Tibial artery (tissue), 4 donors: ENCODE data around the gene OGG1.

ENCODE experiments used
- DNase-seq, 2 donors: peaks; one replicate each; pipeline ENCODE4 v3.0.0-alpha.2; 2019
- H3K27ac ChIP-seq, 2 donors: fragments of 200-600 bp; sonication (generic) in 1 of 2; 1 replicate in 1 of 2; 2 replicates in 1 of 2; pipeline ENCODE4 v1.5.1; 2018 to 2019; ENCODE audit warnings: mild to moderate bottlenecking in 1 of 2
- H3K27me3 ChIP-seq, 2 donors: fragments of 200-600 bp; sonication (generic) in 1 of 2; one replicate each; pipeline versions ENCODE4 v1.5.1 to v1.6.0; 2016 to 2019
- H3K36me3 ChIP-seq, 3 donors: fragments of 200-600 bp; sonication (generic) in 2 of 3; one replicate each; pipeline ENCODE4 v1.5.1; 2016 to 2019; ENCODE audit warnings: mild to moderate bottlenecking in 2 of 3
- H3K4me1 ChIP-seq, 4 donors: fragments of 200-600 bp; sonication (generic) in 2 of 4; 1 replicate in 3 of 4; 2 replicates in 1 of 4; pipeline ENCODE4 v1.5.1; 2016 to 2019
- H3K4me3 ChIP-seq, 2 donors: fragments of 200-600 bp; sonication (generic) in 1 of 2; 1 replicate in 1 of 2; 2 replicates in 1 of 2; pipeline ENCODE4 v1.5.1; 2018 to 2019; ENCODE audit warnings: mild to moderate bottlenecking in 2 of 2
- H3K9me3 ChIP-seq, 3 donors: fragments of 200-600 bp; sonication (generic) in 1 of 3; one replicate each; pipeline ENCODE4 v1.5.1; 2016 to 2019
- CTCF ChIP-seq, 2 experiments: fragments of 200-600 bp in 1 of 2; fragments of 450-650 bp in 1 of 2; IDR thresholded peaks; one replicate each; pipeline ENCODE4 v1.5.1; 2017 to 2019; ENCODE audit warnings: antibody characterized with exemption in 2 of 2, mild to moderate bottlenecking in 1 of 2, moderate library complexity in 1 of 2
- intact Hi-C: fragments of 100-400 bp; cut with DNase I; formaldehyde crosslinking; loops from one replicate; pipeline ENCODE4 v1.15.0; 2023; ENCODE audit warnings: low total_unique reads

The OGG1 gene

GRCh38 chr3:9800529-9800928 lies 50.8 kb downstream of the OGG1 start:
- TF ChIP-seq CTCF (IDR thresholded peaks at IDR 0.05), result no peak
- no peak overlapping the region for H3K27ac ChIP-seq
- no peaks in the 10 kb centered on the region for H3K27me3 ChIP-seq
- H3K4me3 ChIP-seq, result no peak overlapping the region
- intact Hi-C loops, result no loop called here
- peaks cover 78 to 90% (median 83%) of the 10 kb centered on the region in 3 donors for H3K36me3 ChIP-seq
- H3K9me3 ChIP-seq, result no peaks in the 10 kb centered on the region
- no peak for DNase-seq
- H3K4me1 ChIP-seq, result peaks cover 0 to 7% (median 4%) of the 10 kb centered on the region in 4 donors

GRCh38 chr3:9803494-9803893 lies 53.7 kb downstream of the OGG1 start:
- intact Hi-C loops, result no loop called here
- peaks cover 75 to 86% (median 85%) of the 10 kb centered on the region in 3 donors for H3K36me3 ChIP-seq
- no peak for TF ChIP-seq CTCF (IDR thresholded peaks at IDR 0.05)
- no peaks in the 10 kb centered on the region for H3K27me3 ChIP-seq
- no peaks in the 10 kb centered on the region for H3K4me1 ChIP-seq
- H3K4me3 ChIP-seq, result no peak overlapping the region
- H3K27ac ChIP-seq, result no peak overlapping the region
- H3K9me3 ChIP-seq, result no peaks in the 10 kb centered on the region
- DNase-seq, result no peak

- Histone ChIP-seq H3K9me3 (no peaks in the 10 kb centered on the region), H3K36me3 (peaks cover 60 to 71% (median 70%) of the 10 kb centered on the region in 3 donors), H3K27ac (no peak overlapping the region), H3K4me3 (no peak overlapping the region), H3K27me3 (no peaks in the 10 kb centered on the region), H3K4me1 (peaks cover 0 to 10% (median 4%) of the 10 kb centered on the region in 4 donors)
- DNase-seq, result no peak
- TF ChIP-seq CTCF (IDR thresholded peaks at IDR 0.05), result no peak
- intact Hi-C loops, result no loop called here
Observed at GRCh38 chr3:9804996-9805395, 55.2 kb downstream of the OGG1 start.

- H3K36me3 ChIP-seq, result peaks cover 48 to 60% (median 59%) of the 10 kb centered on the region in 3 donors
- no peak overlapping the region for H3K27ac ChIP-seq
- H3K9me3 ChIP-seq, result no peaks in the 10 kb centered on the region
- intact Hi-C loops, result no loop called here
- no peak overlapping the region for H3K4me3 ChIP-seq
- peaks cover 0 to 15% (median 11%) of the 10 kb centered on the region in 4 donors for H3K4me1 ChIP-seq
- no peaks in the 10 kb centered on the region for H3K27me3 ChIP-seq
- no peak for TF ChIP-seq CTCF (IDR thresholded peaks at IDR 0.05)
- no peak for DNase-seq
Observed at GRCh38 chr3:9806137-9806536, 56.4 kb downstream of the OGG1 start.
